Prostate gland (tissue), 2 donors: ENCODE results near the gene CFAP46. TPM values are rescaled to one million over a fixed set of nuclear protein-coding genes. Genes with fewer than 3 reads are reported as not detected.
"Not testable (repeated sequence)": the region's sequence is repeated elsewhere in the genome, so short reads cannot be mapped to it uniquely, and the experiment has no call there.

ENCODE experiments used
- DNase-seq: peaks from one replicate; pipeline ENCODE4 v3.0.0-alpha.2; 2019; ENCODE audit warnings: low spot score
- H3K27ac ChIP-seq, 2 donors: fragments of 200-600 bp; sonication (generic); 2 replicates each; pipeline ENCODE4 v1.5.1; 2017 to 2019
- H3K27me3 ChIP-seq: fragments of 200-600 bp; sonication (generic); replicated peaks from 2 replicates; pipeline ENCODE4 v1.5.1; 2019; ENCODE audit not compliant: insufficient read depth
- H3K36me3 ChIP-seq, 2 donors: fragments of 200-600 bp; sonication (generic); 1 replicate in 1 of 2; 2 replicates in 1 of 2; pipeline versions ENCODE4 v1.5.1 to v1.8.1; 2017 to 2019
- H3K4me1 ChIP-seq: fragments of 200-600 bp; sonication (generic); replicated peaks from 2 replicates; pipeline ENCODE4 v1.5.1; 2019
- H3K4me3 ChIP-seq, 2 donors: fragments of 200-600 bp; sonication (generic); 2 replicates each; pipeline ENCODE4 v1.5.1; 2017 to 2019
- H3K9me3 ChIP-seq: fragments of 200-600 bp; sonication (generic); 2 replicates; pipeline ENCODE4 v1.5.1; 2017
- POLR2A ChIP-seq: fragments of 450-650 bp; IDR thresholded peaks from one replicate; pipeline ENCODE4 v1.6.1; 2016; ENCODE audit warnings: antibody characterized with exemption, mild to moderate bottlenecking
- POLR2AphosphoS5 ChIP-seq: sonication (generic); formaldehyde crosslinking; IDR thresholded peaks from one replicate; pipeline ENCODE4 v1.6.1; 2017; ENCODE audit warnings: antibody characterized with exemption
- WGBS: methylation state at CpG from one replicate; pipeline ENCODE4 v1.1.5; 2018; 5-methylcytosine and 5-hydroxymethylcytosine counted together
- intact Hi-C: fragments of 100-400 bp; cut with DNase I; formaldehyde crosslinking; loops from one replicate; pipeline ENCODE4 v1.14.2; 2022
- total RNA-seq, 2 donors: library from RNA; depleted of rRNA; stranded (reverse); fragments of >200 nt; gene quantifications; one replicate each; pipeline ENCODE4 v1.1.0, GENCODE V29; 2016
- TF ChIP-seq, protein P1 (sequence below), 4 experiments: fragments of 200-600 bp in 2 of 4; fragments of 450-650 bp in 2 of 4; sonication (generic) in 2 of 4; IDR thresholded peaks; 1 replicate in 3 of 4; 2 replicates in 1 of 4; pipeline ENCODE4 v1.5.1; 2016 to 2019; ENCODE audit warnings: antibody characterized with exemption in 4 of 4, mild to moderate bottlenecking in 2 of 4, moderate library complexity in 2 of 4

The CFAP46 gene
- total RNA-seq, 2 donors from 2014 or later = 1.4 to 9.3 TPM

DNA sequence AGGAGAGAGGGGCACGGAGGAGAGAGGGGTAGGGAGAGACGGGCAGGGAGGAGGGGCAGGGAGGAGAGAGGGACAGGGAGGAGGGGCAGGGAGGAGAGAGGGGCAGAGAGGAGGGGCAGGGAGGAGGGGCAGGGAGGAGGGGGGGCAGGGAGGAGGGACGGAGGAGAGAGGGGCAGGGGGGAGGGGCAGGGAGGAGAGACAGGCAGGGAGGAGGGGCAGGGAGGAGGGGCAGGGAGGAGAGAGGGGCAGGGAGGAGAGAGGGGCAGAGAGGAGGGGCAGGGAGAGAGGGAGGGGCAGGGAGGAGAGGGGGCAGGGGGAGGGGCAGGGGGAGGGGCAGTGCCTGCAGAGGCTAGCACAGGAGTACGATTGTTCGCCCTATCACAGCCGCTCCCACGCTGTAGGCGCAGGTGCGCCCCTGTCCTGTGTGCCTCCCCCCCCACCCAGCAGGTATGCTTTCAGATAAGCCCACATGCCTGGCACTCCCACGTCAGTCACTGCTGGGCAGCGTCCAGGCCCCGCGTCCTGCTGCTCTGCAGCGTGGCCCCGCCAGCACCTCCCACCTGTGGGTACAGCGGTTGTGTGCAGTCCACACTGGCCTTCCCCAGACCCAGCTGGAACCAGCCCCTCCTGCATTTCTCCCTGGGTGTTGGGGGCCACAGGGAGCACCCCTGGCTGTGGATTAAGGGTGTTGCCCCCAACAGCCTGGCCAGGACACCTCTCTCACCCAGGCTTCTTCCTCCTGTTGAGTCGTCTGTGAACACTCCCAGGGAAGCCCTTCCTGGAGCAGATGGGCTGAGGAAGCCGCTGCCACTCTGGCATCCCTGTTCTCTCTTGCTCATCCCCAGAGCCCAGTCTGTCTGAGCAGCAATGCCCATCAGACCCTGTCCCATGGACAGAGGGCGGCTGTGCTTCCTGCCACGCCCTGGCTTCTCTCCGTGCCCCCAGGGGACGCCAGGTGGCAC is 167.2 kb downstream of the CFAP46 start:
- no peak overlapping the region for H3K4me3 ChIP-seq
- H3K36me3 ChIP-seq = no peaks in the 10 kb centered on the region
- no peak for DNase-seq
- WGBS = 67% methylated on average over 20 of the region's 22 CpGs
- H3K27ac ChIP-seq = no peak overlapping the region
- TF ChIP-seq POLR2A (no peak), POLR2AphosphoS5 (no peak)
- TF ChIP-seq, protein P1, sequence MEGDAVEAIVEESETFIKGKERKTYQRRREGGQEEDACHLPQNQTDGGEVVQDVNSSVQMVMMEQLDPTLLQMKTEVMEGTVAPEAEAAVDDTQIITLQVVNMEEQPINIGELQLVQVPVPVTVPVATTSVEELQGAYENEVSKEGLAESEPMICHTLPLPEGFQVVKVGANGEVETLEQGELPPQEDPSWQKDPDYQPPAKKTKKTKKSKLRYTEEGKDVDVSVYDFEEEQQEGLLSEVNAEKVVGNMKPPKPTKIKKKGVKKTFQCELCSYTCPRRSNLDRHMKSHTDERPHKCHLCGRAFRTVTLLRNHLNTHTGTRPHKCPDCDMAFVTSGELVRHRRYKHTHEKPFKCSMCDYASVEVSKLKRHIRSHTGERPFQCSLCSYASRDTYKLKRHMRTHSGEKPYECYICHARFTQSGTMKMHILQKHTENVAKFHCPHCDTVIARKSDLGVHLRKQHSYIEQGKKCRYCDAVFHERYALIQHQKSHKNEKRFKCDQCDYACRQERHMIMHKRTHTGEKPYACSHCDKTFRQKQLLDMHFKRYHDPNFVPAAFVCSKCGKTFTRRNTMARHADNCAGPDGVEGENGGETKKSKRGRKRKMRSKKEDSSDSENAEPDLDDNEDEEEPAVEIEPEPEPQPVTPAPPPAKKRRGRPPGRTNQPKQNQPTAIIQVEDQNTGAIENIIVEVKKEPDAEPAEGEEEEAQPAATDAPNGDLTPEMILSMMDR (IDR thresholded peaks at IDR 0.05) = no peak
- no peaks in the 10 kb centered on the region for H3K9me3 ChIP-seq
- H3K27me3 ChIP-seq = no peaks in the 10 kb centered on the region
- intact Hi-C loops = no loop called here
- no peaks in the 10 kb centered on the region for H3K4me1 ChIP-seq

DNA sequence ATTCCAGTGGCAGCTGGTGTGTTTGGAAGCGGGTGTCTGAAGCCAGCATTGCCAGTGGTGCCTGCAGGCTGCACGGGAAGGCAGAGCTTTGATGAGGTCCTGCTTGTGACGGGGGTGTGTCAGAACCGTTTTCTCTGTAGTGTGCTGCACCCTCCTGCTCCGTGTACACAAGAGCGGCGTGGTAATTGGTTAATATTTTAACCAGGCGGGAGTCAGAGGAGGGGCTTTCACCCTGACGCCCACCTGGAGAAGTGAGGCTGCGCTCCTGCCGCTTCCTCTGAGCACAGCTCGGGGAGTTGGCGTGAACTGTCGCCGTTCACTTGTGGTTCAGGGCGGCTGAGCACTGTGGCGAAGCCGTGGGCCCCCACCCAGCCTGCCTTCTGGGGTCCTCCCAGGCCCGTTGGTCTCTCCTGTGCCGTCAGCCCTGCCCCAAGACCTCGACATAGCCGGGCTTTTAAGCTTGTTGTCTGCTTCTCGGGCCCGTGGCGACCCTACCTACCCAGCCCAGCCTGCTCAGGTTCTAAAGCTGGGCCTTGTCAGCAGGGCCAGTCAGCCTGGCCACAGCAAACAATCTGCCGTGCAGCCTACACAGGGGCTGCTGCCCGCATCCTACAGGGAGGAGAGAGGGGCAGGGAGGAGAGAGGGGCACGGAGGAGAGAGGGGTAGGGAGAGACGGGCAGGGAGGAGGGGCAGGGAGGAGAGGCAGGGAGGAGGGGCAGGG is 168.0 kb downstream of the CFAP46 start:
- H3K9me3 ChIP-seq = no peaks in the 10 kb centered on the region
- no peak overlapping the region for H3K4me3 ChIP-seq
- no peaks in the 10 kb centered on the region for H3K36me3 ChIP-seq
- no peak for TF ChIP-seq POLR2AphosphoS5
- TF ChIP-seq, protein P1 (IDR thresholded peaks at IDR 0.05) = no peak
- no peak for TF ChIP-seq POLR2A
- H3K4me1 ChIP-seq = no peaks in the 10 kb centered on the region
- DNase-seq = no peak
- no peak overlapping the region for H3K27ac ChIP-seq
- WGBS = 64% methylated on average over 29 of the region's 29 CpGs
- intact Hi-C loops = no loop called here
- no peaks in the 10 kb centered on the region for H3K27me3 ChIP-seq

DNA sequence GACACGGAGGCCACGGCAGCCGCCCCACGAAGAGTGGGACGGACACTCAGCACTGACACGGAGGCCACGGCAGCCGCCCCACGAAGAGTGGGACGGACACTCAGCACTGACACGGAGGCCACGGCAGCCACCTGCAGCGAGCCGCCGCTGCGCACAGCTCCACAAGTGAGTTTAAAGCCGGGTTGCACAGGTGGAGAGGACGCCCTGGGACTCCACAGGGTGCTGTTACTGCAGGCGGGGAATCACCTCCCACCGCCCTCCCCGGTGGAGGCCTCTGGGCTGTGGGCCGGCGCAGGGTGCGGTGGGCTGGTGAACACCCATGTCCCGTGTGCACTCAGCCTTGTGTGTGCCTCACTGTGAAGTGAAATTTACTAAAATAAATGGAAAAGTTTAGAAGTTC is 169.6 kb downstream of the CFAP46 start:
- intact Hi-C loops, H3K27ac ChIP-seq, H3K36me3 ChIP-seq, H3K4me1 ChIP-seq, H3K9me3 ChIP-seq, H3K4me3 ChIP-seq, DNase-seq, H3K27me3 ChIP-seq: not testable (repeated sequence)
- WGBS = 97% methylated on average over 15 of the region's 25 CpGs

DNA sequence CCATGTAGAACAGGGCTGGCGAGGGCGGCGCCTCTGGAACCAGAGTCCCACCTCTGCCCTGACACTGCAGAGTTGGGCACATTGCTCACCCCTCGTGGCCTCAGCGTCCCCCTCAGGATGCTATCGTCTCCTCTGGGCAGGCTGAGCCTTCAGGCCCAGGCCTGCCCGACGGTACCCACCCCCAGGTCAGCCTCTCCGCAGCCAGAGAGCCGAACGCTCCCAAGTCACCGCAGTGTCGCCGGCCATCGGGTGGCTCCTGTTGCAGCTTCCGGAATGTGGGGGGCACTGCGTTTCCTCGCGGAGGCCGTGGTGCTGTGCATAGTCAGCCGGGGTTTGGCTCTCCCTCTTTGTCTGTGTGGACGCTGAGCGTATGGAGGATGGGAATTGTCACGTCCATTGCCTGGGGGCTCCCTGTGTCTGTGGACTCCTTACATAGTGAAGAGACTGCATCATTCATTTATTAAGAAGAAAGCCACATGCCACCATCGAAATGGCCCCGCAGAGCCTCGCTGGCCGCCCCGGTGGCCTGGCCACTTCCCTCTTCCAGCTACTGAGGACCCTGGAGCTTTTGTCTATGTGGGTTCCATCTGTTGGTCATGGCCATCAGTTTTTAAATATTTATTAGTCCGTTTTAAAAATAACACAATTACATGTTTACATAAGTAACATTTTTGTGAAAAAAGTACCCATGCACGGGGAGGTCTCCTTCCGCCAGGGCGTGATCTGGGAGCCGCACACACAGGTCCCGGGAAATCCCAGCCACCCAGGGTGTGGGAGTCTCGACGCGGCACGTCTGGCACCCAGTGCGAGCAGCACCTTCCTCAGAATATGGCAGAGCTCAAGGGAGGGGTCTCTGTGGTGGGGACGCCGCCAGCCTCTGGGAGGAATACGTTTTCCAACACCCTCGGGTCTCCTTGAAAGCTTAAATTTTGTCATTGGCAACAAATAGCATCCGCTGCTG is 172.0 kb downstream of the CFAP46 start:
- no peak overlapping the region for H3K27ac ChIP-seq
- WGBS = 96% methylated on average over 45 of the region's 45 CpGs
- no peak overlapping the region for H3K4me3 ChIP-seq
- no peaks in the 10 kb centered on the region for H3K36me3 ChIP-seq
- H3K4me1 ChIP-seq = no peaks in the 10 kb centered on the region
- H3K27me3 ChIP-seq = no peaks in the 10 kb centered on the region
- H3K9me3 ChIP-seq = no peaks in the 10 kb centered on the region
- no peak for DNase-seq
- TF ChIP-seq POLR2AphosphoS5 (no peak), POLR2A (no peak)
- TF ChIP-seq, protein P1 (IDR thresholded peaks at IDR 0.05) = no peak
- intact Hi-C loops = no loop called here
